PC-9 (cell line): ENCODE measurements around the gene SLC52A1. TPM values are rescaled to one million over a fixed set of nuclear protein-coding genes. Genes with fewer than 3 reads are reported as not detected.

Experiments used
- BruUV-seq: library from RNA; stranded (reverse); fragments of 400-500 nt; replicated peaks from 2 replicates; lab custom pipeline; 2021; lab: Mats Ljungman, UMichigan
- CTCF ChIA-PET: fragments of 300-600 bp; sonication (Branson Sonifier 250); formaldehyde crosslinking; loops from one replicate; lab custom pipeline; 2022; ENCODE audit warnings: antibody characterized with exemption; lab: Charles Lee
- POLR2A ChIA-PET: fragments of 300-600 bp; sonication (Branson Sonifier 250); formaldehyde crosslinking; loops from one replicate; lab custom pipeline; 2022; ENCODE audit warnings: antibody characterized with exemption; ENCODE audit not compliant: unreplicated experiment; lab: Charles Lee
- DNase-seq, 2 experiments: peaks; one replicate each; pipeline versions ENCODE4 v3.0.0 to v3.0.0-alpha.2; 2015 to 2022; ENCODE audit warnings: mixed read lengths in 1 of 2
- H2AFZ ChIP-seq: fragments of 200-600 bp; sonication (generic); 2 replicates; pipeline ENCODE4 v1.8.1; 2017; ENCODE audit warnings: antibody characterized with exemption
- H3F3A ChIP-seq: fragments of 200-600 bp; sonication (generic); 2 replicates; pipeline ENCODE4 v1.8.1; 2017; ENCODE audit warnings: antibody characterized with exemption, mild to moderate bottlenecking, low read depth; ENCODE audit not compliant: insufficient read depth
- H3K27ac ChIP-seq: fragments of 200-600 bp; sonication (generic); 2 replicates; pipeline ENCODE4 v1.6.1; 2016; ENCODE audit warnings: mixed run types
- H3K27me3 ChIP-seq: fragments of 200-600 bp; sonication (generic); 2 replicates; pipeline ENCODE4 v1.6.1; 2016; ENCODE audit warnings: low read depth, mixed run types; ENCODE audit not compliant: insufficient read depth
- H3K36me3 ChIP-seq: fragments of 200-600 bp; sonication (generic); 2 replicates; pipeline ENCODE4 v1.6.1; 2016; ENCODE audit warnings: low read depth, mixed run types
- H3K4me1 ChIP-seq: fragments of 200-600 bp; sonication (generic); replicated peaks from 2 replicates; pipeline ENCODE4 v1.6.1; 2016; ENCODE audit warnings: mixed run types; ENCODE audit not compliant: insufficient read depth
- H3K4me2 ChIP-seq: fragments of 200-600 bp; sonication (generic); 2 replicates; pipeline ENCODE4 v1.6.1; 2017; ENCODE audit warnings: mixed run types
- H3K4me3 ChIP-seq: fragments of 200-600 bp; sonication (generic); 2 replicates; pipeline ENCODE4 v1.6.1; 2016; ENCODE audit warnings: mixed run types
- H3K79me2 ChIP-seq: fragments of 200-600 bp; sonication (generic); 2 replicates; pipeline ENCODE4 v1.6.1; 2017; ENCODE audit warnings: low read depth, mixed run types
- H3K9me2 ChIP-seq: fragments of 200-600 bp; sonication (generic); 2 replicates; pipeline ENCODE4 v1.8.1; 2017; ENCODE audit warnings: mild to moderate bottlenecking; ENCODE audit not compliant: insufficient read depth
- H3K9me3 ChIP-seq: fragments of 200-600 bp; sonication (generic); 2 replicates; pipeline ENCODE4 v1.8.1; 2016; ENCODE audit warnings: low read depth; ENCODE audit not compliant: insufficient read depth
- H4K20me1 ChIP-seq: fragments of 200-600 bp; sonication (generic); 2 replicates; pipeline ENCODE4 v1.8.1; 2017; ENCODE audit not compliant: insufficient read depth
- CTCF ChIP-seq: fragments of 200-600 bp; sonication (generic); conservative IDR thresholded peaks from 2 replicates; pipeline ENCODE4 v1.6.1; 2017; ENCODE audit warnings: mixed run types, antibody characterized with exemption, mild to moderate bottlenecking, moderate library complexity
- EZH2 ChIP-seq: fragments of 200-600 bp; sonication (generic); IDR thresholded peaks from 2 replicates; pipeline ENCODE4 v1.8.0; 2017; ENCODE audit warnings: antibody characterized with exemption, low read depth
- intact Hi-C: fragments of 100-400 bp; cut with micrococcal nuclease; formaldehyde crosslinking; loops from one replicate; pipeline ENCODE4 v1.10.0; 2022; ENCODE audit not compliant: unreplicated experiment
- total RNA-seq: library from RNA; stranded (reverse); gene quantifications from 2 replicates; pipeline ENCODE4 v1.2.3, GENCODE V29; 2021

The SLC52A1 gene
- total RNA-seq, 1 experiment from 2014 or later = 0.28 TPM

GRCh38 chr17:4986403-4986802, 48.8 kb downstream of the SLC52A1 start:
- no peaks in the 10 kb centered on the region for H4K20me1 ChIP-seq
- DNase-seq = peak in 1 of 2 experiments; percentile 37
- H3K4me3 ChIP-seq = peak overlapping the region; percentile 95
- BruUV-seq = no TSS peak
- CTCF ChIA-PET = interaction anchor here (1.1 to 2.0 kb wide), 2 partner anchors 18 to 78 kb away, joined by 5 to 10 read pairs; partner anchors contain the start of gene SPAG7
- H3K36me3 ChIP-seq = no peaks in the 10 kb centered on the region
- no peaks in the 10 kb centered on the region for H3K9me2 ChIP-seq
- no peaks in the 10 kb centered on the region for H3K79me2 ChIP-seq
- H3K4me2 ChIP-seq = peak overlapping the region; percentile 93
- H2AFZ ChIP-seq = peak overlapping the region; percentile 98
- no peaks in the 10 kb centered on the region for H3K27me3 ChIP-seq
- H3F3A ChIP-seq = peaks cover 35% of the 10 kb centered on the region
- TF ChIP-seq EZH2 (no peak), CTCF (no peak)
- intact Hi-C loops = no loop called here
- H3K9me3 ChIP-seq = no peaks in the 10 kb centered on the region
- peak overlapping the region; percentile 25 for H3K27ac ChIP-seq
- peaks cover 23% of the 10 kb centered on the region for H3K4me1 ChIP-seq
- POLR2A ChIA-PET = interaction anchor here (0.7 to 1.0 kb wide), 3 partner anchors 12 to 47 kb away, joined by 3 to 4 read pairs (median 4); partner anchors contain the start of genes KIF1C, RNF167, SLC25A11 and SPAG7

Other genes with a start within 250 kb of the SLC52A1 start
- gene VMO1, start 249.1 kb downstream of the SLC52A1 start, total RNA-seq = 3.6 and 4.1 TPM in 2 replicates
- not detected in 2 replicates for gene GLTPD2, start 246.5 kb downstream of the SLC52A1 start, total RNA-seq
- 214 and 326 TPM in 2 replicates for gene PSMB6, start 239.3 kb downstream of the SLC52A1 start, total RNA-seq
- gene PLD2, start 228.3 kb downstream of the SLC52A1 start, total RNA-seq = 95.5 and 116 TPM in 2 replicates
- 160 and 190 TPM in 2 replicates for gene MINK1, start 202.1 kb downstream of the SLC52A1 start, total RNA-seq
- gene C17orf107, start 135.9 kb downstream of the SLC52A1 start, total RNA-seq = 2.6 and 3.1 TPM in 2 replicates
- 0.23 and 0.24 TPM in 2 replicates for gene CHRNE, start 132.3 kb downstream of the SLC52A1 start, total RNA-seq
- gene GP1BA, start 103.1 kb downstream of the SLC52A1 start, total RNA-seq = not detected in 2 replicates
- gene SLC25A11, start 95.4 kb downstream of the SLC52A1 start, total RNA-seq = 50.7 and 56.2 TPM in 2 replicates
- 122 and 135 TPM in 2 replicates for gene RNF167, start 95.2 kb downstream of the SLC52A1 start, total RNA-seq
- 1,101 and 1,459 TPM in 2 replicates for gene PFN1, start 86.9 kb downstream of the SLC52A1 start, total RNA-seq
- 29.0 and 37.2 TPM in 2 replicates for gene ENO3, start 84.3 kb downstream of the SLC52A1 start, total RNA-seq
- gene SPAG7, start 67.6 kb downstream of the SLC52A1 start, total RNA-seq = 40.3 and 40.4 TPM in 2 replicates
- 49.2 and 51.1 TPM in 2 replicates for gene CAMTA2, start 47.8 kb downstream of the SLC52A1 start, total RNA-seq
- gene INCA1, start 37.9 kb downstream of the SLC52A1 start, total RNA-seq = 2.9 and 3.7 TPM in 2 replicates
- gene KIF1C, start 37.5 kb downstream of the SLC52A1 start, total RNA-seq = 215 and 217 TPM in 2 replicates
- 2.3 and 4.5 TPM in 2 replicates for gene ZFP3, start 43.0 kb upstream of the SLC52A1 start, total RNA-seq
- 10.3 TPM in 2 replicates for gene ZNF232, start 76.5 kb upstream of the SLC52A1 start, total RNA-seq
- 0.11 TPM in 1 of 2 replicates, not detected in the other for gene USP6, start 80.6 kb upstream of the SLC52A1 start, total RNA-seq
- gene ZNF594, start 156.4 kb upstream of the SLC52A1 start, total RNA-seq = 14.0 and 18.4 TPM in 2 replicates
- not detected in 2 replicates for gene SCIMP, start 199.4 kb upstream of the SLC52A1 start, total RNA-seq
- gene RABEP1, start 246.9 kb upstream of the SLC52A1 start, total RNA-seq = 41.9 and 53.0 TPM in 2 replicates